ENCODE measurements around the gene PER1.
"Not testable (repeated sequence)": the region's sequence is repeated elsewhere in the genome, so short reads cannot be mapped to it uniquely, and the experiment has no call there.

Gene PER1

GRCh38 chr17:8118769-8119580 lies 33.2 kb downstream of the PER1 start:
- peak; percentile 80 to 85 for DNase-seq

GRCh38 chr17:8117980-8118768 lies 34.0 kb downstream of the PER1 start, which contains the start of gene ALOXE3:
TSS of gene ALOXE3 (minus strand) at chr17:8118514. CDS start at chr17:8117990, 524 bp downstream.
- DNase-seq = no peak

GRCh38 chr17:8117367-8117979 lies 34.7 kb downstream of the PER1 start:
- DNase-seq = no peak

- DNase-seq = no peak
Observed at GRCh38 chr17:8116776-8117175, 35.4 kb downstream of the PER1 start.

GRCh38 chr17:8110907-8111306 lies 41.3 kb downstream of the PER1 start:
- no peak for DNase-seq

GRCh38 chr17:8110456-8110804 lies 41.8 kb downstream of the PER1 start:
- no peak for DNase-seq

GRCh38 chr17:8109661-8110455 lies 42.3 kb downstream of the PER1 start:
- DNase-seq = peak; percentile 75 to 83

- DNase-seq = no peak
Observed at GRCh38 chr17:8108972-8109660, 43.1 kb downstream of the PER1 start.

- DNase-seq = not testable (repeated sequence)
Observed at GRCh38 chr17:8106980-8107379, 45.2 kb downstream of the PER1 start.

GRCh38 chr17:8105957-8106398 lies 46.2 kb downstream of the PER1 start:
- no peak for DNase-seq

GRCh38 chr17:8104911-8105310 lies 47.3 kb downstream of the PER1 start:
- DNase-seq = no peak

- DNase-seq = no peak
Observed at GRCh38 chr17:8103549-8103948, 48.7 kb downstream of the PER1 start.

- no peak for DNase-seq
Observed at GRCh38 chr17:8101721-8102120, 50.5 kb downstream of the PER1 start.

- DNase-seq = no peak
Observed at GRCh38 chr17:8100763-8101162, 51.4 kb downstream of the PER1 start.

- DNase-seq = no peak
Observed at GRCh38 chr17:8100111-8100510, 52.1 kb downstream of the PER1 start.

GRCh38 chr17:8096541-8096940 lies 55.7 kb downstream of the PER1 start:
- DNase-seq = no peak

- DNase-seq = no peak
Observed at GRCh38 chr17:8095361-8095760, 56.8 kb downstream of the PER1 start.

- DNase-seq = no peak
Observed at GRCh38 chr17:8091033-8091687, 61.0 kb downstream of the PER1 start.
